ENCODE data around the gene RAB11FIP4.
A peak's percentile ranks its signal among the peaks of the same experiment; 100 is the strongest.

Gene RAB11FIP4

GRCh38 chr17:31484821-31485220 is 93.3 kb downstream of the RAB11FIP4 start:
- DNase-seq (ENCODE audit: low read depth in 2 of 2), result no peak

DNA sequence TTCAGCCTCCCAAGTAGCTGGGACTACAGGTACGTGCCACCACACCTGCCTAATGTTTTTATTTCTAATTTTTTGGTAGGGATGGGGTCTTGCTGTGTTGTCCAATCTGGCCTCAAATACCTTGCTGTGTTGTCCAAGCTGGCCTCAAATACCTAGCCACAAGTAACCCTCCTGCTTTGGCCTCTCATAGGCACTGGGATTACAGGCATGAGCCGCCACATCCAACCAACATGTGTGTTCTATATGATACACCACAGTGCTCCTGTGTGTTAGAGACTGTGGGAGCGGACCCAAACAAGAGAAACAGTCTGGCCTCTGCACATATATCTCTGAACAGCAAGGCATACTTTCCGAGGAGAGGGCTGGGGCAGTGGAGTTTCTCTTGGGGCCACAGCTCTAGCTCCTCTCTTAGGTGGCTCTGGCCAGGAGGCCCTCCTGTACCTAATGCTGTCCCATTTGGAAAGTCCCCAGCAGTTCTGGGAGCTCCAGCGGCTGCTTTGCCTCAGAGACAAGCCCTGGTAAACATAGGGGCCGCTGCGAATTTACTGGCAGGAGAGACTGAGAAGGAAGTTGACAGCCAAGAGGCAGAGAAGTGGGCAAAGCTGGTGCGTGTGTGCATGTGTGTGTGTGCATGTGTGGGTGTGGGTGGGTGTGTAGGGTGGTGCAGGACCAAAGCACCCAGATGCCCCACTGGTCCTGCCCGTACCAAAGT is 95.0 kb downstream of the RAB11FIP4 start:
- DNase-seq (ENCODE audit: low read depth in 2 of 2), result no peak

DNA sequence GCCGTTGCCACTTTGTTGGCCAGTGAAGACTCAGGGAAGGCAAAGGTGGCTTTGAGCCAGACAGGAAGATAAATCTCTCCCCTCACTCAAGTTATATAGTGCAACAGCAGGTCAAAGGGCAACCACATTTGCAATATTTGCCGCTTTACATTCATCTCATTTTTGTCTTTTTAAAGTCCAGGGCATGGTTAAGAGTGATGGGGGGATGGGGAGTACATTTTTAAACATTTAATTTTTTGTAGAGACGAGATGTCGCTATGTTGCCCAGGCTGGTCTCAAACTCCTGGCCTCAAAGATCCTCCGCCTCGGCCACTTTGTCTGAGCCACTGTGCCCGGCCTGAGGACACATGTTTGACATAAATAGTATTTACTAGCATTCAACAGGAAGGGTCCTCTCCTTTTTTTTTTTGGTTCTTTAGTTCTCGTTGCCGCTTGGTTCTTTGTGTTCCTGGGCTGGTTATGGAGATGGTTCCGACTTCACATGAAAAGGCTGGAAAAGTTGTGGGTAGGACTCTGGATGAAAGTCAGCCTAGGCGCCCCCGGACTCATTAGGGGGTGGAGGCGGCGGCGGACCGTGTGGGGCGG is 95.7 kb downstream of the RAB11FIP4 start:
- no peak for DNase-seq (ENCODE audit: low read depth in 2 of 2)

DNA sequence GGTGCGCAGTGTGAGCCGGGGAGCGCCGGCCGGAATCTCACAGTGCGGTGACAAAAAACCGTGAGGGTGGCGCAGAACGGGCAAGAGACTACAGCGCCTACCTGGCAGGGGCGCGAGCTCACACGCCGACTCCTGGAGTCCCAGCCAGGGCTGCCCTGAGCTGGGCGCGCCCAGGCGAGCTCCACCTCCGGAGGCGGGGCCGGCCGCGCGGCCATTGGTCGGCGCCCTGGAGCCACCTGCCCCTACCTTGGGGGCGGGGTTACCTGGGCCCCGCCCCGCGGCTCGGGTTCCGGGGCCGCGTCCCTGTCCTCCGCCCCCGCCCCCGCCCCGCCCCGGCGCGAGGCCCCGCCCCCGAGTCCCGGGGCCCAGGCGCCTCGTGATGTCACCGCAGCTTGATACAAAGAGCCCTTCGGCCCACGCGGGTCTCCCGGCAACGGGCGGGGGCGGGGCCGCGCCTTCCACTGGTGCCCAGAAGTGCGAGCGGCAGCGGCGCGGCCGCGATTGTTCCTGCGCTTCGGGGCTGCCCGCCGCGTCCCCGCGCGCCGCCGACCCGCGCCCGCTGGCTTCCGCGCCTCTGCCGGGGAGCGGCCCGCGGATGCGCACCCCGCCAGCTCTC is 96.3 kb downstream of the RAB11FIP4 start:
- peak; percentile 91 to 96 for DNase-seq (ENCODE audit: low read depth in 2 of 2)

DNA sequence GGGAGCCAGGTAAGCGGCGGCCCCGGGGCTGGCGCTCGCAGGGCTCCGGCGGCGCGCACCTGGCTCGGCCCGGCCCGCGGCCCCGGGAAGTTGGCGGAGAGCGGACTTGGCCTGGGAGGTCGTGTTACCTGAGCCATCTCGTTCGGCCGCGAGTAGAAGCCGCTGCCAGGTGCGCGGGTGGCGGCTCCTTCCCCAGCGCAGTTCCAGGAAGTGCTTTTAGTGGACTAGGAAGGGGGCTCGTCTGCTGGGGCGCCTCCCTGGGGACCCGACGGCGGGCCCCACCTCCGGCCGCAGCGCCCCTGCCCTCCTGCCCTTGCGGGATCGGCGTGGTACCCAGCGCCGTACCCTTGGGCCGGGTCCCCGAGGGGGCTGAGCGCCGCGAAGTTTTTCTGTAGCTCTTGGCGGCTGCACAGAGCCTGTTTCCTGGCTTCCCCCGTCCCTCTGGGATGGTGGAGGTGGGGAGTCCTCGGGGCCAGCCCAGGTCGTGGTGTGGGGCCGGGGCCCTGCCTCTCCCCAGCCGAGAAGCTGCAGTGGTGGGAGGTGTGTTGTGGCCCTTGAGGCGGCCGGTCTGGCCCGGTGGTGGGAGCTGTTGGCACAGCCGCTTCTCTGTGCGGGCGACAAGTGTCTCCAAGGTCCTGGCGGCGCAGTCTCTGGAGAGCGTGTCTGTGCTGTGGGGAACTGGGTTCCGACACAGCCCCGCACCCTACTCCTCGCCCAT is 96.9 kb downstream of the RAB11FIP4 start:
- peak in 1 of 2 donors; percentile 7 for DNase-seq (ENCODE audit: low read depth in 2 of 2)

DNA sequence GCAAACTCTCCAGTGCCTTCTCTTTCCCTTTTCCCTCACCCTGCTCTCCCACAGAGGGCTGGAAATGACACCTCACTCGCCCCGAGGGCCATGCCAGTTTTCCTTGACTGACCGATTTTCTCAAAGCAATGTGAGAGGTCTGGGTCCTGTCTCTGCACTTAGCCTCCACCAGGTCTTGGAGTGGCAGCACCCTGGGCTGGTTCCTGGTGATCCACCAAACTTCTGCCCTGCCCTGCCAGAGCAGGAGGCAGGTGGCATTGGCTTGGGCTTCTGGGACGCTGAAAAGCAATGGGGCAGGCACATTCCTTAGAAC is 97.5 kb downstream of the RAB11FIP4 start:
- no peak for DNase-seq (ENCODE audit: low read depth in 2 of 2)

DNA sequence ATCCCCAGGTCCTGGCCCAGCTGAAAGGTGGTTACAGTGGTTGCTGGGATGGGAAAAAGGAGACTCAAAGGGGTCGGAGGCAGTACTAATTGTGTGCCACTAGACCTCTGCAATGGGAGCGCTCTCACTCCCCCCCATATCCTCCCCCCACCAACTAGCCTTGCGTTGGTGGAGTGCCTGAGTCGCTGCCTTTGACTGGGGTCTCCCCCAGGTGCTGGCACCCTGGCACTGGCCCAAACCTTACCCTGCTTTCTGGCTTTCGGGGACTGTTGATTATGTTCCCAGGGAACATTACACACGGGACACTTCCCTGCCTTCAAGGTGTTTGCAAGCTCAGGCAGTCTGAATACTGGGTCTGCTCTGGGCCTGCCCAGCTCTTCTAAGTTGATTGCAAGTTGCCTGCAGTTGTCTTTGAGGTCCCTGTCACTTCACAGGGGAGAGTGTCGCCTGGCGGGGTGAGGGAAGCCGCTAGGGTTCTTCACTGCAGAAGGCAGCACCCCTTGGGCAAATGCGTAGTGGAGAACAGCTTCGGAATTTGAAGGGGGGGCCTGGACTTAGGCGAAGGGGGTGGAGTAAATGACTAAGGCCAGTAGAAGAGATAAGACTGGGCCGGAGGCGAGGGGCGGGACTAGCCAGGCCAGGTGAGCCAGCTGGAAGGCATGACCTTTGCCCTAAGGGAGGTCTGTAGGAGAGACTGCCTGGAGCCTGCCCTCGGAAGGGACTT is 98.0 kb downstream of the RAB11FIP4 start:
- peak in 1 of 2 donors; percentile 19 for DNase-seq (ENCODE audit: low read depth in 2 of 2)

- DNase-seq (ENCODE audit: low read depth in 2 of 2), result no peak
These were observed 98.7 kb downstream of the RAB11FIP4 start for GRCh38 chr17:31490019-31490650.

DNA sequence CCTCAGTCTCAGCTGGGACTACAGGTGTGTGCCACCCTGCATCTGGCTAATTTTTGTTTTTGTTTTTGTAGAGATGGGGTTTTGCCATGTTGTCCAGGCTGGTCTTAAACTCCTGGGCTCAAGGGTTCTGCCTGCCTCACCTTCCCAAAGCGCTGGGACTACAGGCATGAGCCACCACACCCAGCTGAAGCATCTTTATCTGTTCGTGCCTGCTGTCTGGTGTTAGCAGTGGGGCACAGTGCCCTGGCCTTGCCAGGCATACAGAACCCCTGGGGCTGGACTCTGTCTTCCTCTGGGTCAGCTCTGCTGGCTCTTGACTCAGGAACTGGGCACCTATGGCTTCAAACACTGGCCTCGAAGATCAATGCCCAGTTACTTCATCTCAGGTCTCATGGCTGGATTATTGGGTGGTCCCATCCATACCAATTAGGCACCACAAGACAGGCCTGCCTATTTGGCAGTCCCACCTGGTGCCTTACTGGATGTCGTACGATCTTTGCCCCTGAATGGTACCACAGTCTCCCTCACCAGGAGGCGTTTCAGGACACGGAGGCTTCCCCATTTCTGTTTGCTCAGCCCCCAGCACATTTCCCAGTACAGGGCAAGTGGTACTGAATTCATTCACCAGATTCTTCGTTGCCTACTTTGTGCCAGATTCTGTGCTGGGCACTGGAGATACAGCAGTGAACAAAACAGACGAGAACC is 99.3 kb downstream of the RAB11FIP4 start:
- no peak for DNase-seq (ENCODE audit: low read depth in 2 of 2)

- no peak for DNase-seq (ENCODE audit: low read depth in 2 of 2)
These were observed 100.1 kb downstream of the RAB11FIP4 start for GRCh38 chr17:31491376-31492131.

GRCh38 chr17:31492206-31492605 is 100.7 kb downstream of the RAB11FIP4 start:
- DNase-seq (ENCODE audit: low read depth in 2 of 2), result no peak

DNA sequence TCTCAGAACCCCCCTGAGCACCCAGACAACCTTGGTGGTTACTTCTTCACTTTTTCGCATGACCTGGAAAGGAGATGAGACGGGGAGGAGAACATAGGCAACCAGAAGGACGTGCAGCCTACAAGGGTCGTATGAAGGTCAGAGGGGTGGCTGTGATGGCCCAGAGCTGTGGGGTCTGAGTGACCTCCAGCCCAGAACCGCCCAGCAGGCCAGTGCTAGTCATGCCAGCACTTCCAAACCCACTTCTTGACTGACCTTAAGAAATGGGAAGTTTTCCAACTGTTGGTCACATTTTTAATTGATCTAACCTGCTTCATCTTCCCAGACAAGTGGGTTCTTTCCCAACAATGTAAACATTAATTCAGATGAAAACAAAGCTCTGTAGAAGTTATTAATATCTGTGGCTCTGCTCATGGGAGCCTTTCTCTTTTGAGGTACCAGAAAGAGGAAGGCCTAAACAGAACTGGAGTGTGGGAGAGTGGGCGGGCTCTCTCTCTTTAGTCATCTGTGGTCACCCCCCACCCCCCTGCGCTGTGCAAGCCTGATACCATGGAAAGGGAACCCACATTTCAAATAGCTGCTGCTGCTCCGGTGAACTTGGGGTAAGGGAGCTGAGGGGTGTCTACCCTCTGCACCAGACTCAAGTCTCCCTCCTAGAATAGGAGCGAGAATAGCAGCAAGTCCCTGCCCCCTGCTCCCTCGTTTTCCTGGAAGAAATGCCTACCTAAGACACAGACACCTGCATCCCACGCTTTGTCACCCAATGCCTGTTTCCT is 101.6 kb downstream of the RAB11FIP4 start:
- DNase-seq (ENCODE audit: low read depth in 2 of 2), result peak; percentile 77 to 78

DNA sequence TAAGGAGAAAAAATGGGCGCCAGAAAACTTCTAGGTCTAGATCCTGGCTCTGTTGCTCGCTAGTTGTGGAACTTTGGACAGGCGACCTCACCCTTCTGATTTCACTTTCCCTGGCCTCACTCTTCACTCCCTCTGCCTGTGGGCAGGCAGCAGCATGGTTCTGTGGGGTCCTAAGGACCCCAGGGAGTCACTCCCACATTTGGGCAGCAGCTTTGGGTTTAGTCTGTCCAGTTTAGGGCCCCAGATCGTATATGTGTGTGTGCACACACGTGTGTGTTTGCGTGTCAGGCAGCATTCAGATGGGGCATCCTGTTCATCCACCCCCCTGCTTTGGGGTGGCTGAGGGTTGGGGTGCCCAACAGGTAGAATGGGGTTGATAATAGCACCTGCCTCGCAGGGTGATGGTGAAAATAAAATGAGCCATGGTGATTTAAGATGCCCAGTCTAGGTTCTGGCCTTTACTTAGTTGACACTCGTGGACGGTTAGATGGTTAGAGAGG is 102.2 kb downstream of the RAB11FIP4 start:
- DNase-seq (ENCODE audit: low read depth in 2 of 2), result no peak

- DNase-seq (ENCODE audit: low read depth in 2 of 2), result peak; percentile 54 to 61
These were observed 103.0 kb downstream of the RAB11FIP4 start for GRCh38 chr17:31494259-31495021.

DNA sequence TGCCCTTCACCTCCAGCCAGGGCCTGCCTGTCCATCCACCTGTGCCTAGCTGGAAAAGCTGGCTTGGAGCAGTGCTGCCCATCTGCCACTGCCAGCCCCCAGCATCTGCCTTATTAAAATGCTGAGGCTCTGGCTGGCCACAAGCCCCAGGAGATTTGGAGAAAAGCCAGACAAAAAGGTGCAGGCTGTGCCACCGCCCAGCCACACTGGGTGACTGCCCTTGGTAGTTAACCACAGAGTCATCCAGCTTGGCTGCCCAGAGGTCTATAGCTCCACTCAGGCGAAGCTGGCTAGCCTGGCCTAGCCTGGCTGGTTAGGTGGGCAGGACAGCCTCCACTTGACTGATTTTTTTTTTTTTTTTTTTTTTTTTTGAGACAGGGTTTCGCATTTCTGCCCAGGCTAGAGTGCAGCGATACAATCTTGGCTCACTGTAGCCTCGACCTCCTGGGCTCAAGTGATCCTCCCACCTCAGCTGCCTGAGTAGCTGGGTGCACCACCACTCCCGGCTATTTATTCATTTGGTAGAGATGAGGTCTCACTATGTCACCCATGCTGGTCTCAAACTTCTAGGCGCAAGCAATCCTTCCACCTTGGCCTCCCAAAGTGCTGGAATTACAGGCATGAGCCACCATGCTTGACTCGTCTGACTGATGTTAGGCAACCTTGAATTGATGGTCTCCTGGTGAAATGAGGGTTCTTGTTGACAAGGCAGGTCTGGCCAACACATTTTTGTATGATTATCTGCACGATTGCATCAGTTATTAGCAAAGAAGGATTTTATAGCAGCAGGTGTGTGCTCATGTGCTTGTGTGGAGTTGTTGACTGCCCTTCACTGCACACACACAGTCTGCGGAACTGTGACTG is 103.8 kb downstream of the RAB11FIP4 start:
- DNase-seq (ENCODE audit: low read depth in 2 of 2), result no peak

DNA sequence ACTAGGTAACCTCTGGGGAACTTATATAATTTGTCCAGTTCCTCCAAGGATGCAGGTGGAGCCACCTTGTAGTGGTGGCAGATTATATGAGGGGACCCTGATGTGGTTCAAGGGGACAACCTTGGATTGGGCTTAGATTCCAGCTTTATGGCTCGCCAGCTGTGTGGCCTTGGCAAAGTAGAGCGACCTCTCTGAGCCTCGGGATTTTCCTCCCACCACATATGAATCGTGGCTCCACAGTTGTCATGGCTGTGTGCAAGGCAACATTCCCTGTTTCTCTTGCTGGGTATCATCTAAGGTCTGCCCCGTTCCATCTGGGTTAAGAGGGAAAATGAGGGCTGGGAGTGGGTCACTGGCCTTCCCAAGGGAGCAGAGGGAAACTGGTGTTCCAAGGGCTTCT is 104.6 kb downstream of the RAB11FIP4 start:
- DNase-seq (ENCODE audit: low read depth in 2 of 2), result no peak

DNA sequence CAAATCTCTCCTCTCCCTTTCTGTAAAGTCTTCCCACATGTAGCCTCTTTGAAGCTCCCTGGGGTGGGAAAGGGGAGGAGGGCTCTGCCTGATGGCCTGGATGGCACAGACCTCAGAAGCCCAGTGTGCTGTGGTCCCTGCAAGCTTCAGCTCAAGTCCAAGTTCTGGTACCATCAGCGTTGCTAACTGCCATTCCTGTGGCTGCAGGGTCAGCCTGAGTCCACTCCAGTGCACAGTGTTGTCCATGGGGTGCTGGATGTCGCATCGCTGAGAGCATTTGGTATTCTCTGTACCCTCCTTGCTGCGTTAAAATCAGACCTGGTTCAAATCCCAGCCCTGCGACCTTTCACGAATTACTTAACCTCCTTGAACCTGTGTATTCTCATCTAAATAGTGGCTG is 105.1 kb downstream of the RAB11FIP4 start:
- no peak for DNase-seq (ENCODE audit: low read depth in 2 of 2)
